DOHH2 (cell line): ENCODE measurements around the gene TRIM45.

Experiments used
- CTCF ChIP-seq: fragments of 200-600 bp; sonication (generic); IDR thresholded peaks from one replicate; pipeline ENCODE4 v1.5.1; 2014; ENCODE audit warnings: antibody characterized with exemption, mild to moderate bottlenecking, low read depth, low read length; ENCODE audit not compliant: poor library complexity, severe bottlenecking
- EZH2phosphoT487 ChIP-seq: fragments of 200-600 bp; sonication (generic); IDR thresholded peaks from 2 replicates; pipeline ENCODE4 v1.6.1; 2017; ENCODE audit warnings: borderline replicate concordance, mild to moderate bottlenecking, antibody characterized with exemption, low read length, moderate library complexity, mixed read lengths

DNA sequence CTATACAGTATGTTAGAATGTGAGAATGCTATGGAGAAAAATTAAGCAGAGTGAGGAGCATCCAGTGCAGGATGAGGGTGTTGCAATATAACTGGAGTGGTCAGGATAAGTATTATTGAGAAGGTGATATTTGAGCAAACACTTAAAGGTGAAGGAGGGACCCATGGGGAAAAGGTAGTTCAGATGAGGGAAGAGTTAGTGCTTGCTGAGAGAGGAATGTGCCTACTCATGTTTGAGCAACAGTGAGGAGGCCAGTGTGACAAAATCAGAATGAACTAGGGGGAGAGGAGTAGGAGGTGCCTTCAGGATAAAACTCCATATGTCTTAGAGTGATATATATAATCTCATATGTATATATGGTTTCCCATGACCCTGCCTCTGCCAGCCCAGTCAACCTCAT, 6.2 kb upstream of the TRIM45 start:
- no peak for TF ChIP-seq CTCF
- TF ChIP-seq EZH2phosphoT487: no peak
